ENCODE data around the gene MIER2. TPM values are rescaled to one million over a fixed set of nuclear protein-coding genes. Genes with fewer than 3 reads are reported as not detected.

The MIER2 gene
- total RNA-seq, 2 donors from 2014 or later: 3.1 to 9.6 TPM

DNA sequence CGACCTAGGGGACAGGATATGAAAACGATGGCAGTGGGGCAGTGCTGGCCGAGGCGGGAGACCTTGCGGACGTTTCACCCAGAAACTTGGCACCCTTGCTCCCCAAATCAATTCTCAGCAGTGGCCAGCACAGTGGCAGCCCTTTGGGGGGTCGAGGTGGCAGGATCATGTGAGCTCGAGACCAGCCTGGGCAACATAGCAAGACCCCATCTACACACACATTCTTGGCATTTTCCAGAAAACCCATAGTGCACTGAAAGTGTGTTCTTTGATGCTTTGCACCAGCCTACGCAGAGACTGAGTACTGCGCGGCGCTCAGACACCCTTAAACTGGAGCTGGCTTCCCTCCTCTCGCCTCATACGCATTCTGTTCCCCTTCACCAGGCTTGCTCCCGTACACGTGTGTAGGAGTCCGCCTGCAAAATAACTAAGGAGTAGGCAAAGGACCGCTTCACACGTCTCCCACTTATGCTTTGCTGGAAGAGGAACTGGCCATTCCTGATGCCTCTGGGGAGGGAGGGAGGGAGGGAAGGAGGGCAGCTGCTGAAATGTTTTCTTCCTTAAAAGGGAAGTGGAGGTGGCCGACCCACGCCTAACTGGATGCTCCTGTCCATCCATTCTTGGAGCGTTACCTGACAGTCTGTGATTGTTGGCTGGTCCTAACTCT is 23.5 kb upstream of the MIER2 start:
- TF ChIP-seq, protein P1, sequence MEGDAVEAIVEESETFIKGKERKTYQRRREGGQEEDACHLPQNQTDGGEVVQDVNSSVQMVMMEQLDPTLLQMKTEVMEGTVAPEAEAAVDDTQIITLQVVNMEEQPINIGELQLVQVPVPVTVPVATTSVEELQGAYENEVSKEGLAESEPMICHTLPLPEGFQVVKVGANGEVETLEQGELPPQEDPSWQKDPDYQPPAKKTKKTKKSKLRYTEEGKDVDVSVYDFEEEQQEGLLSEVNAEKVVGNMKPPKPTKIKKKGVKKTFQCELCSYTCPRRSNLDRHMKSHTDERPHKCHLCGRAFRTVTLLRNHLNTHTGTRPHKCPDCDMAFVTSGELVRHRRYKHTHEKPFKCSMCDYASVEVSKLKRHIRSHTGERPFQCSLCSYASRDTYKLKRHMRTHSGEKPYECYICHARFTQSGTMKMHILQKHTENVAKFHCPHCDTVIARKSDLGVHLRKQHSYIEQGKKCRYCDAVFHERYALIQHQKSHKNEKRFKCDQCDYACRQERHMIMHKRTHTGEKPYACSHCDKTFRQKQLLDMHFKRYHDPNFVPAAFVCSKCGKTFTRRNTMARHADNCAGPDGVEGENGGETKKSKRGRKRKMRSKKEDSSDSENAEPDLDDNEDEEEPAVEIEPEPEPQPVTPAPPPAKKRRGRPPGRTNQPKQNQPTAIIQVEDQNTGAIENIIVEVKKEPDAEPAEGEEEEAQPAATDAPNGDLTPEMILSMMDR (IDR thresholded peaks at IDR 0.05): no peak
- no peak for TF ChIP-seq POLR2A (IDR thresholded peaks at IDR 0.05)
- ATAC-seq (no peak), DNase-seq (no peak)
- no peaks in the 10 kb centered on the region for H3K4me1 ChIP-seq
- no peak overlapping the region for H3K27ac ChIP-seq
- WGBS, 2 donors: 61 to 69% methylated on average over 18 to 22 of the region's 22 CpGs
- H3K27me3 ChIP-seq: no peaks in the 10 kb centered on the region
- no peak overlapping the region for H3K4me3 ChIP-seq
- no peaks in the 10 kb centered on the region for H3K9me3 ChIP-seq
- intact Hi-C loops (cut with DNase I): no loop called here
- H3K36me3 ChIP-seq (replicated peaks in 1 of 2; ENCODE audit: insufficient read depth in 1 of 2, low read depth in 2 of 2): no peaks in the 10 kb centered on the region

DNA sequence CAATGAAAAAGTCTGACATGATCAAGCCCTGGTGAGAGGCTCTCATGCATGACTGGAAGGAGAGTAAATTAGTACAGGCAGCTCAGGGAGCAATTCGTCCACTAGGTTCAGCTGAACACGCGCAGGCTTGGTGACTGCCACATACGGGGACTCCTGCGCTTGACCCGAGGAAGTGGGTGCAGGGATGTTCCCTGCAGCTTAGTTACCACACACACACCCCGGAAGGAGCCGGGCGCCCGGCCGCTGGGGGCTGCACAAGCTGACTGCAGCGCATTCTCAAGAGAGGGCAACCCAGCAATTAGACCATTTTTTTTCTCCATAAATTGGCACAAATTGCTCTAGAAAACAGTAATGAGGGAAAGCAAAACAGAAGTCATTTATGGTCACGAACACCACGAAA is 23.0 kb upstream of the MIER2 start:
- Histone ChIP-seq H3K9me3 (no peaks in the 10 kb centered on the region), H3K4me3 (no peak overlapping the region), H3K27me3 (no peaks in the 10 kb centered on the region), H3K4me1 (no peaks in the 10 kb centered on the region), H3K36me3 (replicated peaks in 1 of 2; ENCODE audit: insufficient read depth in 1 of 2, low read depth in 2 of 2) (no peaks in the 10 kb centered on the region), H3K27ac (no peak overlapping the region)
- ATAC-seq (no peak), DNase-seq (no peak)
- TF ChIP-seq, protein P1 (IDR thresholded peaks at IDR 0.05): no peak
- no peak for TF ChIP-seq POLR2A (IDR thresholded peaks at IDR 0.05)
- intact Hi-C loops (cut with DNase I): no loop called here
- 76 to 80% methylated on average over 13 to 14 of the region's 14 CpGs for WGBS, 2 donors

- Histone ChIP-seq H3K27me3 (no peaks in the 10 kb centered on the region), H3K9me3 (no peaks in the 10 kb centered on the region), H3K36me3 (replicated peaks in 1 of 2; ENCODE audit: insufficient read depth in 1 of 2, low read depth in 2 of 2) (no peaks in the 10 kb centered on the region), H3K4me3 (no peak overlapping the region), H3K4me1 (no peaks in the 10 kb centered on the region), H3K27ac (no peak overlapping the region)
- no peak for DNase-seq
- 76 to 83% methylated on average over 8 of the region's 8 CpGs for WGBS, 2 donors
- ATAC-seq: no peak
- TF ChIP-seq, protein P1 (IDR thresholded peaks at IDR 0.05): no peak
- TF ChIP-seq POLR2A (IDR thresholded peaks at IDR 0.05): no peak
- intact Hi-C loops (cut with DNase I): no loop called here
Observed at GRCh38 chr19:366951-367350, 22.4 kb upstream of the MIER2 start.

DNA sequence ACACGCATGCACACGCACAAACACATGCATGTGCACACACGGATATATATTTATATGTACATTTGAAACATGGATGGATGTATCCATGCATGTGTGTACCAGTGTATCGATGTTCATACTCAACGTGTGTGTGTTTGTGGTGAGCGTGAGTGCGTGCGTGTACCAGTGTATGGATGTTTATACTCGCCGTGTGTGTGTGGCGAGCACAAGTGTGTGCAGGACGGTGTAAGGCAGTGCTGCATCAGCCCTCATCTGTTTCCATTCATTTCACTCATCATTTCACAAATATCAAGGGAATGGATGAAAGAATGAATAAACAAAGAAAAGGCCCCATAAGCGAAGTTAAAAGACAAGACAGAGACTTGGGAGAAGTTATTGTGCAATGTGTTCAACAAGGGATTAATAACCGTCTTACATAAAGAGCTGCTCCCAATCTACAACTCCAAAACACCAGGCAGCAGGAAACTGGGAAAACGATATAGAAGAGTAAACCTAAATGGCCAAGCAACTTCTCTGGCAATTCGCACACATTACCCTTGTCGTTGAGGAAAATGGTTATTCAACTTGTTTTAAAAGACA is 21.7 kb upstream of the MIER2 start:
- no peak for DNase-seq
- H3K27ac ChIP-seq: no peak overlapping the region
- no peak for TF ChIP-seq POLR2A (IDR thresholded peaks at IDR 0.05)
- TF ChIP-seq, protein P1 (IDR thresholded peaks at IDR 0.05): no peak
- H3K4me1 ChIP-seq: no peaks in the 10 kb centered on the region
- no peak overlapping the region for H3K4me3 ChIP-seq
- H3K9me3 ChIP-seq: no peaks in the 10 kb centered on the region
- H3K36me3 ChIP-seq (replicated peaks in 1 of 2; ENCODE audit: insufficient read depth in 1 of 2, low read depth in 2 of 2): no peaks in the 10 kb centered on the region
- WGBS, 2 donors: 81 to 82% methylated on average over 17 of the region's 17 CpGs
- intact Hi-C loops (cut with DNase I): no loop called here
- no peaks in the 10 kb centered on the region for H3K27me3 ChIP-seq
- ATAC-seq: no peak

Measured in body of pancreas (tissue), 4 donors.